Hepatocyte (in vitro differentiated cells): ENCODE data around the gene SPAG4. TPM values are rescaled to one million over a fixed set of nuclear protein-coding genes. Genes with fewer than 3 reads are reported as not detected.

Experiments
- DNase-seq: peaks from one replicate; pipeline ENCODE4 v3.0.0-alpha.2; 2016; ENCODE audit warnings: low spot score
- H2AFZ ChIP-seq: fragments of 200-600 bp; sonication (generic); 2 replicates; pipeline ENCODE4 v1.6.0; 2016; ENCODE audit warnings: antibody characterized with exemption, mild to moderate bottlenecking
- H3K27ac ChIP-seq: fragments of 200-600 bp; sonication (generic); 2 replicates; pipeline ENCODE4 v1.5.1; 2016; ENCODE audit warnings: mild to moderate bottlenecking
- H3K27me3 ChIP-seq: fragments of 200-600 bp; sonication (generic); 2 replicates; pipeline ENCODE4 v1.6.1; 2016
- H3K36me3 ChIP-seq: fragments of 200-600 bp; sonication (generic); replicated peaks from 2 replicates; pipeline ENCODE4 v1.5.1; 2016; ENCODE audit warnings: low read depth; ENCODE audit not compliant: insufficient read depth
- H3K4me1 ChIP-seq: fragments of 200-600 bp; sonication (generic); 2 replicates; pipeline ENCODE4 v1.5.1; 2016; ENCODE audit warnings: mild to moderate bottlenecking, moderate library complexity; ENCODE audit not compliant: insufficient read depth
- H3K4me2 ChIP-seq: fragments of 200-600 bp; sonication (generic); 2 replicates; pipeline ENCODE4 v1.6.0; 2016
- H3K4me3 ChIP-seq: fragments of 200-600 bp; sonication (generic); 2 replicates; pipeline ENCODE4 v1.5.1; 2016; ENCODE audit warnings: mild to moderate bottlenecking
- H3K79me2 ChIP-seq: fragments of 200-600 bp; sonication (generic); 2 replicates; pipeline ENCODE4 v1.6.0; 2017; ENCODE audit warnings: mild to moderate bottlenecking
- H3K9me2 ChIP-seq: fragments of 200-600 bp; sonication (generic); replicated peaks from 2 replicates; pipeline ENCODE4 v1.6.0; 2017; ENCODE audit warnings: mild to moderate bottlenecking; ENCODE audit not compliant: insufficient read depth
- H3K9me3 ChIP-seq: fragments of 200-600 bp; sonication (generic); 2 replicates; pipeline ENCODE4 v1.5.1; 2016; ENCODE audit warnings: low read depth, mild to moderate bottlenecking
- H4K20me1 ChIP-seq: fragments of 200-600 bp; sonication (generic); 2 replicates; pipeline ENCODE4 v1.6.0; 2016; ENCODE audit warnings: mild to moderate bottlenecking; ENCODE audit not compliant: insufficient read depth, poor library complexity, severe bottlenecking
- CTCF ChIP-seq: fragments of 200-600 bp; sonication (generic); IDR thresholded peaks from 2 replicates; pipeline ENCODE4 v1.5.1; 2016; ENCODE audit warnings: antibody characterized with exemption, mild to moderate bottlenecking; ENCODE audit not compliant: poor library complexity
- EZH2 ChIP-seq: fragments of 200-600 bp; sonication (generic); IDR thresholded peaks from 2 replicates; pipeline ENCODE4 v1.6.1; 2016; ENCODE audit warnings: antibody characterized with exemption, mild to moderate bottlenecking, borderline replicate concordance
- EZH2phosphoT487 ChIP-seq: fragments of 200-600 bp; sonication (generic); IDR thresholded peaks from one replicate; pipeline ENCODE4 v1.6.1; 2018; ENCODE audit warnings: antibody characterized with exemption, mild to moderate bottlenecking, low read depth, moderate library complexity; ENCODE audit not compliant: unreplicated experiment, severe bottlenecking
- WGBS: methylation state at CpG from one replicate; pipeline ENCODE4 v1.1.6; 2016; ENCODE audit warnings: low lambda C conversion rate; ENCODE audit errors: missing lambda C conversion rate; 5-methylcytosine and 5-hydroxymethylcytosine counted together
- polyA plus RNA-seq: library from polyadenylated mRNA; unstranded; fragments of >200 nt; fragmentation: Nextera tagmentation; extraction: Ambion mirVana; gene quantifications from 2 replicates; pipeline ENCODE4 v1.2.1, GENCODE V29; 2016
- total RNA-seq: library from RNA; depleted of rRNA; stranded (reverse); fragments of >200 nt; gene quantifications from 2 replicates; pipeline ENCODE4 v1.2.3, GENCODE V29; 2014

Gene SPAG4
- total and polyA plus RNA-seq, 2 experiments from 2014 or later: 6.6 to 7.9 TPM

- Histone ChIP-seq H3K27ac (no peak overlapping the region), H3K27me3 (no peaks in the 10 kb centered on the region), H3K9me2 (no peaks in the 10 kb centered on the region), H2AFZ (no peak overlapping the region), H4K20me1 (no peaks in the 10 kb centered on the region), H3K36me3 (no peaks in the 10 kb centered on the region), H3K4me2 (no peak overlapping the region), H3K4me3 (no peak overlapping the region), H3K79me2 (no peaks in the 10 kb centered on the region), H3K9me3 (no peaks in the 10 kb centered on the region), H3K4me1 (no peaks in the 10 kb centered on the region)
- TF ChIP-seq EZH2phosphoT487 (no peak), EZH2 (no peak), CTCF (no peak)
- no peak for DNase-seq
- 90% methylated on average over 14 of the region's 14 CpGs for WGBS
Observed at GRCh38 chr20:35588397-35588796, 27.2 kb upstream of the SPAG4 start.

GRCh38 chr20:35592339-35592974, 23.2 kb upstream of the SPAG4 start:
- no peak overlapping the region for H2AFZ ChIP-seq
- no peak overlapping the region for H3K4me3 ChIP-seq
- TF ChIP-seq EZH2 (no peak), EZH2phosphoT487 (no peak), CTCF (no peak)
- no peak overlapping the region for H3K27ac ChIP-seq
- no peaks in the 10 kb centered on the region for H3K27me3 ChIP-seq
- no peak for DNase-seq
- no peaks in the 10 kb centered on the region for H3K79me2 ChIP-seq
- no peaks in the 10 kb centered on the region for H3K4me1 ChIP-seq
- H4K20me1 ChIP-seq: no peaks in the 10 kb centered on the region
- no peak overlapping the region for H3K4me2 ChIP-seq
- 44% methylated on average over 2 of the region's 2 CpGs for WGBS
- H3K9me3 ChIP-seq: no peaks in the 10 kb centered on the region
- H3K9me2 ChIP-seq: no peaks in the 10 kb centered on the region
- H3K36me3 ChIP-seq: no peaks in the 10 kb centered on the region

- Histone ChIP-seq H3K9me3 (no peaks in the 10 kb centered on the region), H3K27me3 (peaks cover 16% of the 10 kb centered on the region), H3K4me2 (no peak overlapping the region), H3K36me3 (no peaks in the 10 kb centered on the region), H3K9me2 (no peaks in the 10 kb centered on the region), H3K4me3 (no peak overlapping the region), H2AFZ (no peak overlapping the region), H3K27ac (no peak overlapping the region), H3K4me1 (no peaks in the 10 kb centered on the region), H3K79me2 (no peaks in the 10 kb centered on the region), H4K20me1 (no peaks in the 10 kb centered on the region)
- DNase-seq: no peak
- 94% methylated on average over 17 of the region's 17 CpGs for WGBS
- TF ChIP-seq EZH2phosphoT487 (no peak), EZH2 (no peak), CTCF (no peak)
Observed at GRCh38 chr20:35595456-35595855, 20.2 kb upstream of the SPAG4 start.

GRCh38 chr20:35595901-35596300, 19.7 kb upstream of the SPAG4 start:
- TF ChIP-seq EZH2phosphoT487: no peak
- TF ChIP-seq CTCF: no peak
- TF ChIP-seq EZH2: no peak
- H3K4me3 ChIP-seq: no peak overlapping the region
- H2AFZ ChIP-seq: no peak overlapping the region
- no peaks in the 10 kb centered on the region for H3K79me2 ChIP-seq
- no peaks in the 10 kb centered on the region for H3K9me3 ChIP-seq
- no peak overlapping the region for H3K4me2 ChIP-seq
- no peaks in the 10 kb centered on the region for H3K9me2 ChIP-seq
- no peaks in the 10 kb centered on the region for H4K20me1 ChIP-seq
- no peak for DNase-seq
- whole genome bisulfite sequencing: 84% methylated on average over 7 of the region's 7 CpGs
- H3K36me3 ChIP-seq: no peaks in the 10 kb centered on the region
- no peak overlapping the region for H3K27ac ChIP-seq
- H3K27me3 ChIP-seq: peaks cover 21% of the 10 kb centered on the region
- peaks cover 4% of the 10 kb centered on the region for H3K4me1 ChIP-seq
